Measurements from ENCODE around the gene AKR1C3.
"Not testable (repeated sequence)": the region's sequence is repeated elsewhere in the genome, so short reads cannot be mapped to it uniquely, and the experiment has no call there.

Gene AKR1C3

GRCh38 chr10:5136468-5137087 lies 42.4 kb downstream of the AKR1C3 start:
- no peak for DNase-seq (ENCODE audit: low read depth)

- not testable (repeated sequence) for DNase-seq (ENCODE audit: low read depth)
Observed at GRCh38 chr10:5137699-5138098, 43.5 kb downstream of the AKR1C3 start.

- DNase-seq (ENCODE audit: low read depth) = no peak
Observed at GRCh38 chr10:5142199-5142598, 48.0 kb downstream of the AKR1C3 start.

- no peak for DNase-seq (ENCODE audit: low read depth)
Observed at GRCh38 chr10:5143137-5143536, 48.9 kb downstream of the AKR1C3 start.

GRCh38 chr10:5146920-5147254 lies 52.7 kb downstream of the AKR1C3 start:
- DNase-seq (ENCODE audit: low read depth) = no peak

- no peak for DNase-seq (ENCODE audit: low read depth)
Observed at GRCh38 chr10:5147255-5147980, 53.2 kb downstream of the AKR1C3 start.

GRCh38 chr10:5147981-5148677 lies 53.9 kb downstream of the AKR1C3 start:
- no peak for DNase-seq (ENCODE audit: low read depth)

- DNase-seq (ENCODE audit: low read depth) = no peak
Observed at GRCh38 chr10:5148678-5149032, 54.4 kb downstream of the AKR1C3 start.

GRCh38 chr10:5151076-5151475 lies 56.9 kb downstream of the AKR1C3 start:
- DNase-seq (ENCODE audit: low read depth) = no peak

- no peak for DNase-seq (ENCODE audit: low read depth)
Observed at GRCh38 chr10:5155951-5156350, 61.7 kb downstream of the AKR1C3 start.

Measured in fibroblast of gingiva (primary cell).